DOHH2 (cell line): ENCODE measurements around the gene BABAM2.
"Not testable (repeated sequence)": the region's sequence is repeated elsewhere in the genome, so short reads cannot be mapped to it uniquely, and the experiment has no call there.

Source experiments
- H3F3A ChIP-seq: fragments of 200-600 bp; sonication (generic), shearing (Covaris generic); 2 replicates; pipeline ENCODE4 v1.6.0; 2016; ENCODE audit warnings: antibody characterized with exemption, mild to moderate bottlenecking; ENCODE audit not compliant: control insufficient read depth, insufficient read depth
- H3K27ac ChIP-seq: fragments of 200-600 bp; sonication (generic); 2 replicates; pipeline ENCODE4 v1.5.1; 2014; ENCODE audit warnings: low read depth, mild to moderate bottlenecking, low read length, moderate library complexity
- H3K27me3 ChIP-seq: fragments of 200-600 bp; sonication (generic); 2 replicates; pipeline ENCODE4 v1.6.1; 2014; ENCODE audit warnings: mild to moderate bottlenecking, low read length, mixed read lengths; ENCODE audit not compliant: control insufficient read depth
- H3K36me3 ChIP-seq: fragments of 200-600 bp; sonication (generic); 2 replicates; pipeline ENCODE4 v1.6.1; 2014; ENCODE audit warnings: mild to moderate bottlenecking, low read length, moderate library complexity, mixed read lengths; ENCODE audit not compliant: control insufficient read depth
- H3K4me1 ChIP-seq: fragments of 200-600 bp; sonication (generic); 2 replicates; pipeline ENCODE4 v1.6.1; 2014; ENCODE audit warnings: mild to moderate bottlenecking, low read length, mixed read lengths; ENCODE audit not compliant: control insufficient read depth
- H3K4me2 ChIP-seq: fragments of 200-600 bp; sonication (generic); 2 replicates; pipeline ENCODE4 v1.6.0; 2014; ENCODE audit warnings: mild to moderate bottlenecking, low read length, moderate library complexity
- H3K4me3 ChIP-seq: fragments of 200-600 bp; sonication (generic); 2 replicates; pipeline ENCODE4 v1.5.1; 2014; ENCODE audit warnings: mild to moderate bottlenecking, low read length, mixed read lengths
- H3K79me2 ChIP-seq: fragments of 200-600 bp; sonication (generic); 2 replicates; pipeline ENCODE4 v1.6.1; 2014; ENCODE audit warnings: mild to moderate bottlenecking, low read length, mixed read lengths; ENCODE audit not compliant: control insufficient read depth
- H3K9me2 ChIP-seq: fragments of 200-600 bp; sonication (generic); replicated peaks from 2 replicates; pipeline ENCODE4 v1.6.1; 2014; ENCODE audit warnings: mild to moderate bottlenecking, low read length, mixed read lengths; ENCODE audit not compliant: control insufficient read depth
- H3K9me3 ChIP-seq: fragments of 200-600 bp; sonication (generic); 2 replicates; pipeline ENCODE4 v1.6.1; 2014; ENCODE audit warnings: antibody characterized with exemption, low read length, mixed read lengths; ENCODE audit not compliant: control insufficient read depth, insufficient read depth
- H4K20me1 ChIP-seq: fragments of 200-600 bp; sonication (generic); 2 replicates; pipeline ENCODE4 v1.6.0; 2014; ENCODE audit warnings: low read depth, mild to moderate bottlenecking, antibody characterized with exemption, low read length, moderate library complexity; ENCODE audit not compliant: control insufficient read depth, insufficient read depth
- EZH2phosphoT487 ChIP-seq: fragments of 200-600 bp; sonication (generic); IDR thresholded peaks from 2 replicates; pipeline ENCODE4 v1.6.1; 2017; ENCODE audit warnings: borderline replicate concordance, mild to moderate bottlenecking, antibody characterized with exemption, low read length, moderate library complexity, mixed read lengths
- TF ChIP-seq, protein P1 (sequence below): fragments of 200-600 bp; sonication (generic); IDR thresholded peaks from one replicate; pipeline ENCODE4 v1.5.1; 2014; ENCODE audit warnings: antibody characterized with exemption, mild to moderate bottlenecking, low read depth, low read length; ENCODE audit not compliant: poor library complexity, severe bottlenecking

The BABAM2 gene

DNA sequence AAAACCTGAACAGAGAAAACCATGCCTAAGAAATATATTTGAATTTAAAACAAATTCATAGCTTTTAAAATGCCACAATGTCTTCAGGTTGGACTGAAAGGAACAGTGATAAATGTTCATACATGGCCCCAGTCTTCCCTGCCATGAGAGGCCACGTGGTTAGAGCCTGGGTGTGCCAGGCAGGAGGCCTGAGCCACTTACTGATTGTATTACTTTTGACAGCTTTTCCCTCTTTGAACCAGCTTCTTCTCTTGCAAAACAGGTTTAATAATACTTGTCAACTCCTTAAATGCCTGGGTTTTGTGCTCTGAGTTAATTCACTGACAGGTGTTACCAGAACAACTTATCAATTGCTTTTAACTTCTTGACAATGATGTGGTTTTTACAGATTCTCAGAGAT lies 27.4 kb upstream of the BABAM2 start:
- no peak overlapping the region for H3K4me3 ChIP-seq
- H4K20me1 ChIP-seq: no peaks in the 10 kb centered on the region
- no peaks in the 10 kb centered on the region for H3K36me3 ChIP-seq
- H3K9me3 ChIP-seq: no peaks in the 10 kb centered on the region
- H3K4me1 ChIP-seq: no peaks in the 10 kb centered on the region
- H3F3A ChIP-seq: no peaks in the 10 kb centered on the region
- peaks cover 8% of the 10 kb centered on the region for H3K27me3 ChIP-seq
- H3K27ac ChIP-seq: no peak overlapping the region
- TF ChIP-seq, protein P1, sequence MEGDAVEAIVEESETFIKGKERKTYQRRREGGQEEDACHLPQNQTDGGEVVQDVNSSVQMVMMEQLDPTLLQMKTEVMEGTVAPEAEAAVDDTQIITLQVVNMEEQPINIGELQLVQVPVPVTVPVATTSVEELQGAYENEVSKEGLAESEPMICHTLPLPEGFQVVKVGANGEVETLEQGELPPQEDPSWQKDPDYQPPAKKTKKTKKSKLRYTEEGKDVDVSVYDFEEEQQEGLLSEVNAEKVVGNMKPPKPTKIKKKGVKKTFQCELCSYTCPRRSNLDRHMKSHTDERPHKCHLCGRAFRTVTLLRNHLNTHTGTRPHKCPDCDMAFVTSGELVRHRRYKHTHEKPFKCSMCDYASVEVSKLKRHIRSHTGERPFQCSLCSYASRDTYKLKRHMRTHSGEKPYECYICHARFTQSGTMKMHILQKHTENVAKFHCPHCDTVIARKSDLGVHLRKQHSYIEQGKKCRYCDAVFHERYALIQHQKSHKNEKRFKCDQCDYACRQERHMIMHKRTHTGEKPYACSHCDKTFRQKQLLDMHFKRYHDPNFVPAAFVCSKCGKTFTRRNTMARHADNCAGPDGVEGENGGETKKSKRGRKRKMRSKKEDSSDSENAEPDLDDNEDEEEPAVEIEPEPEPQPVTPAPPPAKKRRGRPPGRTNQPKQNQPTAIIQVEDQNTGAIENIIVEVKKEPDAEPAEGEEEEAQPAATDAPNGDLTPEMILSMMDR: no peak
- TF ChIP-seq EZH2phosphoT487: no peak
- no peaks in the 10 kb centered on the region for H3K79me2 ChIP-seq
- no peaks in the 10 kb centered on the region for H3K9me2 ChIP-seq
- no peak overlapping the region for H3K4me2 ChIP-seq

DNA sequence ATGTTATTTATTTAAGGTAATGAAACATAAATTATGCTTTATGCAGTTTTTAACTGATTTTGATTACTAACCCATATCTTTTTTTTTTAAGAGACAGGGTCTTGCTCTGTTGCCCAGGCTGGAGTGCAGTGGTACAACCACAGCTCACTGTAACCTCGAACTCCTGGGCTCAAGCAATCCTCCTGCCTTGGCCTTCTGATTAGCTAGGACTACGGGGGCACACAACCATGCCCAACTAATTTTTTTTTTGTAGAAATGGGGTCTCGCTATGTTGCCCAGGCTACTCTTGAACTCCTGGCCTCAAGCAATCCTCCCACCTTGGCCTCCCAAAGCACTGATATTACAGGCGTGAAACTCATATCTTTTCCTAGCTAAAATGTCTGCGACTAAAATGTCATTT lies 26.6 kb upstream of the BABAM2 start:
- not testable (repeated sequence) for H3K9me2 ChIP-seq, H3F3A ChIP-seq, H3K79me2 ChIP-seq, H3K4me1 ChIP-seq, H3K27ac ChIP-seq, H3K4me3 ChIP-seq, H3K4me2 ChIP-seq, H3K27me3 ChIP-seq, H3K36me3 ChIP-seq, H4K20me1 ChIP-seq, H3K9me3 ChIP-seq

DNA sequence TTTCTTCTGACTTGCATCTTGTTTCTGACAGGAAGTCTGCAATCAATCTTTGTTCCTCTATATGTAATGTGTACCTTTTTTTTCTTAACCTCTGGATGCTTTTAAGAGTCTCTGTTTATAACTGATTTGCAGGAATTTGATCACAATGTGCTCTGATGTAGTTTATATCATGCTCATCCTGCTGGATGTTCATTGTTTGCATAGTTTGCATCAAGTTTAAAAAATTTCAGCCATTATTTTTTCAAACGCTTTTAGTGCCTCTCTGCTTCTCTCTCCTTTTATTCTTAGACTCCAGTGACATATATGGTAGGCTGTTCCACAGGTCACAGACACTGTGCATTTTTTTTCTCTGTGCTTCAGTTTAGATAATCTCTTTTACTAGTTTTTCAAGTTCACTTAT lies 24.3 kb upstream of the BABAM2 start:
- Histone ChIP-seq H3K79me2 (no peaks in the 10 kb centered on the region), H3K4me1 (no peaks in the 10 kb centered on the region), H3F3A (no peaks in the 10 kb centered on the region), H3K27me3 (peaks cover 5% of the 10 kb centered on the region; the same call in 1 of the 2 replicates), H3K4me2 (no peak overlapping the region), H3K9me3 (no peaks in the 10 kb centered on the region), H4K20me1 (no peaks in the 10 kb centered on the region), H3K27ac (no peak overlapping the region), H3K4me3 (no peak overlapping the region), H3K36me3 (no peaks in the 10 kb centered on the region), H3K9me2 (no peaks in the 10 kb centered on the region)
- TF ChIP-seq, protein P1: no peak
- TF ChIP-seq EZH2phosphoT487: no peak

DNA sequence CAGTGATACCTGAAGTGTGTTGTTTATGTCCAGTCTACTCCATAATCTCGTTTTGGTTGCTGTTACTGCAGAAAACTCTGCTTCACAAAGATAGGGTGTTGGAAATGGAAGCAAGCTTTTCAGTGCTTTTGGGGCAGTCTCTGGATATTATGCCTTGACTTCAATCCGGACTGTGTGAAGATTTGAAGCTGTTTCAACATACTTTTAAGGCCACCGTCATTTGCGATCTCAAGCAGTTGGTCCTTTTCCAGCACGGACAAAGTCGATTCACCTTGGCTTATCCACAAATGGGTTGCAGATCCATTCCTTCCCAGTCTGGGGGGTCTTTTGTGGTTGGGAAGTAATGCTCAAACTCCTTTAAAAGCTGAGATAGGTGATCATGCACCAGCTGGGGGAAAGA lies 20.8 kb upstream of the BABAM2 start:
- Histone ChIP-seq H3K4me2 (no peak overlapping the region), H3K9me3 (no peaks in the 10 kb centered on the region), H3K79me2 (no peaks in the 10 kb centered on the region), H3K4me3 (no peak overlapping the region), H3K4me1 (no peaks in the 10 kb centered on the region), H3F3A (no peaks in the 10 kb centered on the region), H3K9me2 (no peaks in the 10 kb centered on the region), H3K27ac (no peak overlapping the region), H3K36me3 (no peaks in the 10 kb centered on the region), H4K20me1 (no peaks in the 10 kb centered on the region), H3K27me3 (peaks cover 2% of the 10 kb centered on the region; the same call in 1 of the 2 replicates)
- no peak for TF ChIP-seq EZH2phosphoT487
- TF ChIP-seq, protein P1: no peak
